ENCODE results near the gene SIRT6.

Gene SIRT6

GRCh38 chr19:4187313-4188122 lies 5.2 kb upstream of the SIRT6 start:
- TF ChIP-seq ZFX (IDR thresholded peaks at IDR 0.05; ENCODE audit: borderline replicate concordance), result no peak
- no peak for TF ChIP-seq CTCF (IDR thresholded peaks at IDR 0.05)
- H3K27ac ChIP-seq, result peak overlapping the region; percentile 55; the same call in 1 of the 2 replicates

- peak overlapping the region; percentile 55 for H3K27ac ChIP-seq
- TF ChIP-seq CTCF (IDR thresholded peaks at IDR 0.05) (peak; percentile 91), ZFX (IDR thresholded peaks at IDR 0.05; ENCODE audit: borderline replicate concordance) (no peak)
Measured at GRCh38 chr19:4186087-4186993, 4.0 kb upstream of the SIRT6 start.

- H3K27ac ChIP-seq, result no peak overlapping the region
- no peak for TF ChIP-seq ZFX (IDR thresholded peaks at IDR 0.05; ENCODE audit: borderline replicate concordance)
- TF ChIP-seq CTCF (IDR thresholded peaks at IDR 0.05), result no peak
Measured at GRCh38 chr19:4185413-4186086, 3.2 kb upstream of the SIRT6 start.

GRCh38 chr19:4184718-4185352 lies 2.5 kb upstream of the SIRT6 start:
- TF ChIP-seq ZFX (IDR thresholded peaks at IDR 0.05; ENCODE audit: borderline replicate concordance), result no peak
- no peak for TF ChIP-seq CTCF (IDR thresholded peaks at IDR 0.05)

GRCh38 chr19:4183967-4184717 lies 1.8 kb upstream of the SIRT6 start:
- peak overlapping the region; percentile 67 for H3K27ac ChIP-seq
- TF ChIP-seq CTCF (IDR thresholded peaks at IDR 0.05) (no peak), ZFX (IDR thresholded peaks at IDR 0.05; ENCODE audit: borderline replicate concordance) (no peak)

More at GRCh38 chr19:4184718-4185352, 2.5 kb upstream of the SIRT6 start:
- H3K27ac ChIP-seq, result peak overlapping the region; percentile 67; the same call in 1 of the 2 replicates

GRCh38 chr19:4181053-4181508 lies 1.3 kb downstream of the SIRT6 start:
- TF ChIP-seq CTCF (IDR thresholded peaks at IDR 0.05), result no peak
- TF ChIP-seq ZFX (IDR thresholded peaks at IDR 0.05; ENCODE audit: borderline replicate concordance), result no peak
- peak overlapping the region; percentile 67 for H3K27ac ChIP-seq

Measured in 22Rv1 (cell line).